H1 (cell line): ENCODE measurements around the gene FLNA.

Experiments
- CREB1 ChIP-seq: IDR thresholded peaks from 2 replicates; pipeline ENCODE4 v1.6.1; 2012; ENCODE audit warnings: inconsistent platforms
- CTCF ChIP-seq, 3 experiments: IDR thresholded peaks; 1 replicate in 2 of 3; 2 replicates in 1 of 3; pipeline versions ENCODE4 v1.5.1 to v1.6.1; 2011; ENCODE audit warnings: low read length in 3 of 3, mild to moderate bottlenecking in 3 of 3, inconsistent platforms in 2 of 3, low read depth in 1 of 3, moderate library complexity in 1 of 3; ENCODE audit not compliant: insufficient read depth in 1 of 3; ENCODE audit errors: control extremely low read depth in 1 of 3
- EGR1 ChIP-seq: IDR thresholded peaks from 2 replicates; pipeline ENCODE4 v1.6.1; 2011; ENCODE audit warnings: low read depth, low read length, borderline replicate concordance
- HDAC6 ChIP-seq: IDR thresholded peaks from one replicate; pipeline ENCODE4 v1.7.1; 2012; ENCODE audit warnings: low read depth, mild to moderate bottlenecking, inconsistent platforms, low read length, moderate library complexity
- POLR2A ChIP-seq, 2 experiments: IDR thresholded peaks; 1 replicate in 1 of 2; 2 replicates in 1 of 2; pipeline ENCODE4 v1.6.1; 2011; ENCODE audit warnings: low read depth in 2 of 2, low read length in 2 of 2, mild to moderate bottlenecking in 2 of 2; ENCODE audit errors: control extremely low read depth in 1 of 2
- POLR2AphosphoS5 ChIP-seq: IDR thresholded peaks from 2 replicates; pipeline ENCODE4 v1.6.1; 2011; ENCODE audit warnings: low read depth, low read length
- RAD21 ChIP-seq, 2 experiments: IDR thresholded peaks in 1 of 2; conservative IDR thresholded peaks in 1 of 2; 2 replicates each; pipeline ENCODE4 v1.6.1; 2011; ENCODE audit warnings: low read depth in 2 of 2, low read length in 2 of 2, improper control_type of control experiment in 1 of 2, inconsistent platforms in 1 of 2, mild to moderate bottlenecking in 1 of 2, moderate library complexity in 1 of 2
- SIN3A ChIP-seq, 2 experiments: IDR thresholded peaks in 1 of 2; conservative IDR thresholded peaks in 1 of 2; 2 replicates each; pipeline ENCODE4 v1.6.1; 2011 to 2012; ENCODE audit warnings: low read length in 2 of 2, improper control_type of control experiment in 1 of 2, low read depth in 1 of 2, mild to moderate bottlenecking in 1 of 2

- TF ChIP-seq POLR2AphosphoS5 (no peak), EGR1 (no peak), HDAC6 (no peak), CTCF (IDR thresholded peaks at IDR 0.05; ENCODE audit: control extremely low read depth in 1 of 3, insufficient read depth in 1 of 3, low read depth in 1 of 3, low read length in 3 of 3) (no peak), SIN3A (conservative IDR thresholded peaks at IDR 0.05 in 1 of 2, IDR thresholded peaks at IDR 0.05 in 1 of 2; ENCODE audit: low read depth in 1 of 2, low read length in 2 of 2) (no peak), POLR2A (IDR thresholded peaks at IDR 0.05; ENCODE audit: control extremely low read depth in 1 of 2, low read depth in 2 of 2, low read length in 2 of 2) (no peak), RAD21 (IDR thresholded peaks at IDR 0.05 in 1 of 2, conservative IDR thresholded peaks at IDR 0.05 in 1 of 2; ENCODE audit: low read depth in 2 of 2, low read length in 2 of 2) (no peak), CREB1 (no peak)
These were observed 29.4 kb upstream of the FLNA start for GRCh38 chrX:154403858-154404257.
